HEK293T (cell line): Measurements from ENCODE around the gene ZNF74.
"Not testable (repeated sequence)": the region's sequence is repeated elsewhere in the genome, so short reads cannot be mapped to it uniquely, and the experiment has no call there.

Experiments used
- CTCF ChIA-PET: fragments of 350-600 bp; formaldehyde crosslinking; extraction: SDS; loops from one replicate; lab custom pipeline; 2021; ENCODE audit warnings: antibody characterized with exemption, inconsistent platforms; lab: Yijun Ruan, JAX
- POLR2A ChIA-PET: fragments of 350-600 bp; formaldehyde crosslinking; extraction: SDS; loops from one replicate; lab custom pipeline; 2020; ENCODE audit warnings: antibody characterized with exemption, inconsistent platforms; lab: Yijun Ruan, JAX
- DNase-seq: peaks from one replicate; pipeline ENCODE4 v3.0.0; 2012; ENCODE audit warnings: mixed read lengths; ENCODE audit errors: extremely low spot score
- ARNT ChIP-seq: fragments of 450-650 bp; IDR thresholded peaks from 2 replicates; pipeline ENCODE4 v1.6.1; 2017; ENCODE audit warnings: mild to moderate bottlenecking
- BHLHE40 ChIP-seq: fragments of 450-650 bp; IDR thresholded peaks from 2 replicates; pipeline ENCODE4 v1.6.1; 2016; ENCODE audit warnings: mild to moderate bottlenecking, moderate library complexity, borderline replicate concordance
- CTBP1 ChIP-seq: fragments of 450-650 bp; IDR thresholded peaks from 2 replicates; pipeline ENCODE4 v1.6.1; 2016; ENCODE audit warnings: borderline replicate concordance
- ELF4 ChIP-seq: fragments of 450-650 bp; IDR thresholded peaks from 2 replicates; pipeline ENCODE4 v1.6.1; 2017; ENCODE audit warnings: antibody characterized with exemption
- FOXA1 ChIP-seq: fragments of 450-650 bp; IDR thresholded peaks from 2 replicates; pipeline ENCODE4 v1.6.1; 2016; ENCODE audit warnings: mild to moderate bottlenecking
- FOXK2 ChIP-seq: fragments of 450-650 bp; IDR thresholded peaks from 2 replicates; pipeline ENCODE4 v1.6.1; 2016; ENCODE audit warnings: mild to moderate bottlenecking
- FOXM1 ChIP-seq: fragments of 450-650 bp; IDR thresholded peaks from 2 replicates; pipeline ENCODE4 v1.6.1; 2017; ENCODE audit warnings: mild to moderate bottlenecking, borderline replicate concordance
- HDGF ChIP-seq: fragments of 450-650 bp; IDR thresholded peaks from 2 replicates; pipeline ENCODE4 v1.6.1; 2017; ENCODE audit warnings: antibody characterized with exemption, borderline replicate concordance
- NFRKB ChIP-seq: fragments of 450-650 bp; IDR thresholded peaks from 2 replicates; pipeline ENCODE4 v1.6.1; 2016; ENCODE audit warnings: mild to moderate bottlenecking, moderate library complexity
- SP1 ChIP-seq: fragments of 450-650 bp; IDR thresholded peaks from 2 replicates; pipeline ENCODE4 v1.6.1; 2017
- SUZ12 ChIP-seq: fragments of 450-650 bp; IDR thresholded peaks from 2 replicates; pipeline ENCODE4 v1.6.1; 2016; ENCODE audit warnings: mild to moderate bottlenecking
- TARDBP ChIP-seq: fragments of 450-650 bp; IDR thresholded peaks from 2 replicates; pipeline ENCODE4 v1.6.1; 2016
- ZNF384 ChIP-seq: fragments of 450-650 bp; IDR thresholded peaks from 2 replicates; pipeline ENCODE4 v1.6.1; 2016
- TF ChIP-seq, protein P1 (sequence below): fragments of 450-650 bp; IDR thresholded peaks from 2 replicates; pipeline ENCODE4 v1.6.1; 2016

Gene ZNF74

DNA sequence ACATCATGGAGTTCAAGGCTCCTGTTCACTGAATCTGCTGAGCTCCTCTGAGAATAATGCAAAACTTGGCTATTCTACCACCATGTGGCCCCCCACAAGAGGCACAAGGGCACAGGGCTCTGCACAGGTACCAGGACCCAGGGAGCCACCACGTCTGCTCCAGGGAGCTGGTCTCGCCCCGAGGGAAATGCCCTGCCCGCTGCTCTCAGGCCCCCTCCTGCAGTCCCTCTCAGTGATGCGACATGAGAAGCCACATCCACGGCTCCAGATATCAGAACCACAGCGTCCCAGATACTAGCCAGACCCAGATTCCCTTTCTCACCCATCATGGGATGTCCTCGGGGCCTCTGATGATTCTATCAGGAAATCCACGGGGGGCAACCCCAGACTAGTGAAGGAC, 27.1 kb upstream of the ZNF74 start:
- CTCF ChIA-PET, DNase-seq: not testable (repeated sequence)

DNA sequence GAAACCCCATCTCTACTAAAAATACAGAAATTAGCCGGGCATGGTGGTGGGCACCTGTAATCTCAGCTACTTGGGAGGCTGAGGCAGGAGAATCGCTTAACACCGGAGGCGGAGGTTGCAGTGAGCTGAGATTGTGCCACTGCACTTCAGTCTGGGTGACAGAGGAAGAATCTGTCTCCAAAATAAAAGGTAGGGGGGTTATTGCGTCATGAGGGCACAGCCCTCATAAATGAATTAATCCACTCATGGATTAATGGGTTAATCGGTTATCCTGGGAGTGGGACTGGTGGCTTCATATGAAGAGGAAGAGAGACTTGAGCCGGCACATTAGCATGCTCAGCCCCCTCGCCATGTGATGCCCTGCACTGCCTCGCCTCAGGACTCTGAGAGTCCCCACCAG, 25.1 kb upstream of the ZNF74 start:
- CTCF ChIA-PET, POLR2A ChIA-PET, DNase-seq: not testable (repeated sequence)

More for the DNA sequence above, 27.1 kb upstream of the ZNF74 start:
- POLR2A ChIA-PET = not testable (repeated sequence)

DNA sequence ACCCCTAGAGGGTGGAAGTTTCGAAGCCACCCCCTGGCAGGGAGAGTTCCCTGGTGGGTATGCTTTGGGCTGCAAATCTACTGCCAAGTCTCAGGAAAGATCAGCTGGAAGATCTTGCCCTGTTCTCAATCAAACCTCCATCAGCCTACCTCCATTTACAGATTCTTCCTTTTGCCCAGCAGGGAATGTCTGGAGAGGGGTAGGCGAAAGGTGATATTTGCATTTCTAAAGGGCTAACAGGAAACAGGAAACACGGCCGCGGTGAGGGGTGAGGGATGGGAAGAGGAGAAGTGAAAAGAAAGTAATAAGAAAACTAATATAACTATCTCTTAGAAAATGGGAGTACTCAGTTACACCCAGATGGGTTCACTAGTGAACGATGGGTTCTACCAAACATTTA, 22.3 kb upstream of the ZNF74 start:
- CTCF ChIA-PET, DNase-seq, POLR2A ChIA-PET: not testable (repeated sequence)

DNA sequence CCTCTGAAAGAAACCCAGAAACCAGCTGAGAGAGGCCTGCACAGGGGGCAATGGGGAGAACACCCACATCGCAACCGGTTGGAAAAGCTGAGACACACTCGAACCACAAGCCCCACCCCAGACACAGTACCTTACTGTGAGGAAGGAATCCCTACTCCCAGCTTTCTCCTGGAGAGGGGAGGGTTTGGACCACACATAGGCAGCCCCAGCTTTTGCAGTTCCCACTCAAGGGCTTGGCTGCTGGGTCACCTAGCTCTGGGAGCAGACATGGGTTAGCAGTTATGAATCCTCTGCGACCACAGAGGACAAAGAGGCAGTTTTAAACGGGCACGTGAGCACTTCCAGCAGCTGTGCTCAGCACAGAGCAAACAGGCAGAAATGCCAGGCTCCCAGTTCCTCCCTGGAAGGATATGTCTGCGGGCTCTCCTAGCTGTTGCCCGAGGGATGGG, 21.5 kb upstream of the ZNF74 start:
- DNase-seq, CTCF ChIA-PET, POLR2A ChIA-PET: not testable (repeated sequence)

DNA sequence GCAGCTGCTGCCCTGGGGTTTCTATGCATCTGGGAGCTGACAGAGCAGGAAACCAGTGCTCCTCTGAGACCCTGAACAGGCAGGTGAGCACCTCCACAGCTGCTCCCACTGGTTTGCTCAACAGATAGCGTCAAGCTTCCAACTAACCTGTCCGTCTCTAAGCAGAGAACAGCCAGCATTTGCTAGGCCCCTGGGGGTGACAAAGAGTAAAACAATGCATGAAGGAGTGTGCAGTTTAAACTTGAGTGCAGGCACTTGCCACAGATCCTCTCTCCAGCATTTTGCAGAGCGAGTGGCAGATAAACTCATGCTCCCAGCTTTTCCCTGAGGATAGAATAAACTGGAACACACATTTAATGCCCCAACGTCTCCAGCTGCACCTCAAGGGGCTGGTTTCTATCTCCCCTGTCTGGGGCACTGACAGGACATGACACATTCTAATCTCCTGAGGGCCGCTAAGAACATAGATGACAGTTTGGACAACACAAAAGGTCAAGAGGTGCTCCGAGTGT, 20.7 kb upstream of the ZNF74 start:
- CTCF ChIA-PET, POLR2A ChIA-PET: not testable (repeated sequence)

DNA sequence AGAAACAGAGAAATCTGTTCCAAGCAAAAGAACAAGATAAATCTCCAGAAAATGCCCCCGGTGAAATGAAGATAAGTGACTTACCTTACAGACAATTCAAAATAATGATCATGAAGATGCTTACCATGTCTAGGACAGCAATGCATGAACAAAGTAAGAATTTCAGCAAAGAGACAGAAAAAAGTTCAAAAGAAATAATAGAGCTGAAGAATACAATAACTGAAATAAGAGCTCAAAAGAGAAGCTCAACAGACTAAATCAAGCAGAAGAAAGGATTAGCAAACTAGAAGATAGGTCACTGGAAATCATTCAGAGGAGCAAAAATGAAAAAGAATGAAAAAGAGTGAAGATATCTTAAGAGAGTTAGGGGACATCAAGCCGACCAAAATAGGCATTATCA, 19.8 kb upstream of the ZNF74 start:
- POLR2A ChIA-PET, DNase-seq, CTCF ChIA-PET: not testable (repeated sequence)

More for the DNA sequence above, 20.7 kb upstream of the ZNF74 start:
- not testable (repeated sequence) for DNase-seq

DNA sequence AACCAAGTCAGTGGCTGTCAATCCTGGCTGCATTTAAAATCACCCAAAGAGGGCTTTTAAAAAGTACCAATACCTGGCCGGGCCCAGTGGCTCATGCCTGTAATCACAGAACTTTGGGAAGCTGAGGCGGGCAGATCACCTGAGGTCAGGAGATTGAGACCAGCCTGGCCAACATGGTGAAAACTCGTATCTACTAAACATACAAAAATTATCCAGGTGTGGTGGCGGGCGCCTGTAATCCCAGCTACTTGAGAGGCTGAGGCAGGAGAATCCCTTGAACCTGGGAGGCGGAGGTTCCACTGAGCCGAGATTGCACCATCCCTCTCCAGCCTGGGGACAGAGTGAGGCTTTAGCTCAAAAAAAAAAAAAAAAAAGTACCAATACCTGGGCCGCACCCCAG, 17.7 kb upstream of the ZNF74 start:
- CTCF ChIA-PET, POLR2A ChIA-PET, DNase-seq: not testable (repeated sequence)

DNA sequence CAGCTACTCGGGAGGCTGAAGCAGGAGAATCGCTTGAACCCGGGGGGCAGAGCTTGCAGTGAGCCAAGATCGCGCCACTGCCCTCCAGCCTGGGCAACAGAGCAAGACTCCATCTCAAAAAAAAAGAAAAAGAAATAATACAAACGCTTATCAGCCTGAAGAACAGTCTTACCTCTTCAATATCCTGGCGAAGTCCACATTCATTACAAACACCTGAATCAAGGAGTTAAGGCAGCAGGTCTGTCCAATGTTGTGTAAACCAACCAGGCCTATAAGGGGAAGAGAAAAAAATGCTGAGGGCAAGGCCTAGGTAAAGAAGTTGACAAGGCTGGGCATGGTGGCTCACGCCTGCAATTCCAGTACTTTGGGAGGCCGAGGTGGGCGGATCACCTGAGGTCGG, 17.0 kb upstream of the ZNF74 start:
- CTCF ChIA-PET, POLR2A ChIA-PET, DNase-seq: not testable (repeated sequence)

DNA sequence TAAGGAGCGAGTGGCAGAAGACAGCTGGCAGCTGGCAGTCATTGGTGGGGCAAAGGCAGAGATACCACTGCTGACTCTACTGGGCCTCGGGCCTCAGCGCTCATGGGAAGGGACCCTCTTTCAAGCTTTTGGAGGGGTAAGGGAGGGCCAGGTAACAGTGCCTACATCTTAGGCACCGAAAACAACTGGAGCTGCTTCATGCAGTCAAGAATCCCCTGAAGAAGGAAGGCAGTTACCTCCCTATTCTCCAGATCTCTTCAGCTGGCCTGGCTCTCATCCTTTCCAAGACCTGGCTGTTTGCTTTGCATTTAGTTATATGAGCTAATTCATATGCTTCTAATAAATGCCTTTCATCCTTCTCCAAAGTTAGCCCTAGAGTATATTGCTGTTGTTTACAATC, 15.8 kb upstream of the ZNF74 start:
- CTCF ChIA-PET = no interaction called here
- no peak for DNase-seq
- TF ChIP-seq BHLHE40 (no peak), FOXA1 (no peak), NFRKB (no peak), SUZ12 (no peak), FOXK2 (no peak), FOXM1 (no peak), CTBP1 (no peak)
- TF ChIP-seq, protein P1, sequence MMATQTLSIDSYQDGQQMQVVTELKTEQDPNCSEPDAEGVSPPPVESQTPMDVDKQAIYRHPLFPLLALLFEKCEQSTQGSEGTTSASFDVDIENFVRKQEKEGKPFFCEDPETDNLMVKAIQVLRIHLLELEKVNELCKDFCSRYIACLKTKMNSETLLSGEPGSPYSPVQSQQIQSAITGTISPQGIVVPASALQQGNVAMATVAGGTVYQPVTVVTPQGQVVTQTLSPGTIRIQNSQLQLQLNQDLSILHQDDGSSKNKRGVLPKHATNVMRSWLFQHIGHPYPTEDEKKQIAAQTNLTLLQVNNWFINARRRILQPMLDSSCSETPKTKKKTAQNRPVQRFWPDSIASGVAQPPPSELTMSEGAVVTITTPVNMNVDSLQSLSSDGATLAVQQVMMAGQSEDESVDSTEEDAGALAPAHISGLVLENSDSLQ = no peak
- POLR2A ChIA-PET = interaction anchor here (1.6 kb wide), 1 partner anchor 15 kb away, joined by 7 read pairs; the partner anchor contains the start of gene ZNF74

DNA sequence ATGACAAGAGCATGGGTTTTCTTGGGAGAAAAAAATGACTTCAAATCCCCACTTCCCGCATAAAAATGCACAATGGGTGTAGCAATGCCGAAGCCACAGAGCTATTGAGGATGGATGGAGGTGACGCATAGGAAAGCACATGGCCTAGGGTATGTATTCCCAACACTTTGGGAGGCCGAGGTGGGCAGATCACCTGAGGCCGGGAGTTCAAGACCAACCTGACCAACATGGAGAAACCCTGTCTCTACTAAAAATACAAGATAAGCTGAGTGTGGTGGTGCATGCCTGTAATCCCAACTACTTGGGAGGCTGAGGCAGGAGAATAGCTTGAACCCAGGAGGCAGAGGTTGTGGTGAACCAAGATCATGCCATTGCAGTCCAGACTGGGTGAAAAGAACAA, 15.3 kb upstream of the ZNF74 start:
- DNase-seq, CTCF ChIA-PET: not testable (repeated sequence)
- POLR2A ChIA-PET = interaction anchor here (1.6 kb wide), 1 partner anchor 15 kb away, joined by 7 read pairs; the partner anchor contains the start of gene ZNF74

DNA sequence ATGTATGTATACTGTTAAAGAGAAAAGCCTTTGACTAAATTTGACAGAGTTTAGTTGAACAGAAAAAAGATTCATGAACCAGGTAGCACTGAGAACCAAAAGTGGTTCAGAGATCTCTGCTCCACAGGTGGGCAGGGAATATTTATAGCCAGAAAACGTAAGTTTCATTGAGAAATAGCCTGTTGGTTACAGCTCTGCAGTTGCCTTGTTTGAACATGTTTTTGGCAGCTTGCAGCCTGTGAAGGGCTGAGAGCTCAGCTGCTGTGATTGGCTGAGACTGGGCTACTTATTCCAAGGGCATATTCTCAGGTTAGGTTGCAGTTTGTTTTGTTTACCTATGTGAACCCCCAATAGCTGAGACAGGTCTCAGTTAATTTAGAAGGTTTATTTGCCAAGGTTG, 13.5 kb upstream of the ZNF74 start:
- CTCF ChIA-PET = no interaction called here
- POLR2A ChIA-PET = interaction anchor here (1.2 to 3.7 kb wide), 2 partner anchors 13 to 61 kb away, joined by 4 to 18 read pairs; partner anchors contain the start of genes DGCR6L and ZNF74
- TF ChIP-seq SP1 (no peak), ELF4 (no peak), HDGF (no peak), BHLHE40 (no peak), ARNT (no peak), ZNF384 (no peak), TARDBP (no peak)
- TF ChIP-seq, protein P1 = no peak
- no peak for DNase-seq
